ENCODE measurements around the gene OR10J4.

DNA sequence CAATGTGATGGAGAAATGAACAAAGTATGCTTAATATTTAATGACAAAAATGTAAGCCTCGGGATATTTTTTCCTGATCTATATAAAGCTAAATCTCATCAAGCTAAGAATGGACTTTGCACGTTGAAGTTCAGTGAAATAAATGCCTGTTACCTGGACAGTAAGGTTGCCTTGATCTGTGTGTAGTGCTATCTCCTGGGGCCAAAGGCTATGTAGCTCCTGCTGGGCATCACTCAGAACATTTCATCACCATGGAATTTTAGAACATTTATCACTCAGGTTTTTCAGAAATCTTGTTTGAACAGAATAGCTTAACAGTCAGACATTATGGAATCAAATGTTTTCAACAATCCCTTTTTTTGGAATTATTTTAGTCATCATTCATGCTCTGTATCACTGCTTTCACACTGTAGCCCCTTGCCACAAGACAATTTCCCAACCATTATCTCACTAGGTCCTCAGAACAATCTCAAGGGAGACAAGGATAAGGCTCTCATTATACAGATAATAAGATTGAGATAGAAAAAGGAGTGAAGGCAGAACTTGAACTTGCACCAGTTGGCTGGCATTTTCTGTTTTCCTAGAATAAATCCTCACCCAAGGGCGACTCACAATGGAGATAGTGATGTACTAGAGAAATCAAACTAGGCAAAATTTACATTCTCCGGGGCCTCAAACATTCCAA, 11.2 kb downstream of the OR10J4 start:
- TF ChIP-seq CTCF (conservative IDR thresholded peaks at IDR 0.05) (no peak), EZH2 (IDR thresholded peaks at IDR 0.05; ENCODE audit: low read depth) (no peak)

Measured in PC-9 (cell line).